ENCODE results near the gene SALL1. TPM values are rescaled to one million over a fixed set of nuclear protein-coding genes. Genes with fewer than 3 reads are reported as not detected.

Gene SALL1
- total and polyA plus RNA-seq, 7 experiments from 2014 or later: not detected

GRCh38 chr16:51166091-51166490 lies 15.0 kb upstream of the SALL1 start:
- Mint-ChIP-seq H3K27me3 (peaks cover 0 to 21% (median 14%) of the 10 kb centered on the region in 5 donors), H3K4me3 (no peak overlapping the region), H3K4me1 (no peaks in the 10 kb centered on the region), H3K9me3 (peaks cover 0 to 13% (median 2%) of the 10 kb centered on the region in 11 donors), H3K36me3 (no peaks in the 10 kb centered on the region), H3K27ac (no peak overlapping the region)
- intact Hi-C loops (cut with micrococcal nuclease): no loop called here
- CTCF ChIA-PET: no interaction called here
- Histone ChIP-seq H3K27ac (ENCODE audit: low read depth, low read length) (no peak overlapping the region), H3K36me3 (ENCODE audit: control insufficient read depth in 2 of 3, insufficient read depth in 3 of 3, low read length in 3 of 3) (no peaks in the 10 kb centered on the region), H3K4me1 (ENCODE audit: control insufficient read depth in 2 of 2, insufficient read depth in 2 of 2, low read length in 2 of 2) (no peaks in the 10 kb centered on the region), H3K27me3 (ENCODE audit: control insufficient read depth in 2 of 2, insufficient read depth in 2 of 2, low read length in 2 of 2) (no peaks in the 10 kb centered on the region), H3K9me3 (ENCODE audit: control insufficient read depth in 2 of 3, low read length in 3 of 3) (no peaks in the 10 kb centered on the region), H3K4me3 (ENCODE audit: low read length) (no peak overlapping the region)
- POLR2A ChIA-PET: no interaction called here
- no peak for ATAC-seq
- DNase-seq: no peak

DNA sequence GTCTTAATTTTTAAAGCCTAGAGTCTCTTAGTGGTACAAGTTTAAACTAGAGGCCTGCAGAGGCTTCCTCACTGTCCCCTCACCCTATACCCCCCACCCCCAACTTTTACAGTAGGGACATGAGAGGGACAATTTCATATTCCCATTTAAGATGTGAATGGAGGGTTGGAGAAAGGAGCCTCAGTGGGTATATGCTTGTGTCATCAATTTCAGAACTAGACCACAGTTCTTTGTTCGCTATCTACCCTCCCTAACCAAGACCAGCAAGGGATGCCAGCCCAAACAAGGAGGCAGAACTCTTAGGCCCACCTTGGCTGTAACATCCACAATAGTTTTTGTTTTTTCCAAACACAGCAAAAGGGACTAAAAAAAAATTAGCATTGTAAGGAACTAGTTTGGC lies 14.0 kb upstream of the SALL1 start:
- DNase-seq (no peak), ATAC-seq (no peak)
- Histone ChIP-seq H3K4me1 (ENCODE audit: control insufficient read depth in 2 of 2, insufficient read depth in 2 of 2, low read length in 2 of 2) (no peaks in the 10 kb centered on the region), H3K36me3 (ENCODE audit: control insufficient read depth in 2 of 3, insufficient read depth in 3 of 3, low read length in 3 of 3) (no peaks in the 10 kb centered on the region), H3K27me3 (ENCODE audit: control insufficient read depth in 2 of 2, insufficient read depth in 2 of 2, low read length in 2 of 2) (no peaks in the 10 kb centered on the region), H3K9me3 (ENCODE audit: control insufficient read depth in 2 of 3, low read length in 3 of 3) (no peaks in the 10 kb centered on the region), H3K4me3 (ENCODE audit: low read length) (no peak overlapping the region), H3K27ac (ENCODE audit: low read depth, low read length) (no peak overlapping the region)
- ChIA-PET POLR2A (no interaction called here), CTCF (no interaction called here)
- Mint-ChIP-seq H3K4me1 (no peaks in the 10 kb centered on the region), H3K27me3 (peaks cover 0 to 29% (median 19%) of the 10 kb centered on the region in 5 donors), H3K9me3 (peaks cover 0 to 10% (median 3%) of the 10 kb centered on the region in 11 donors), H3K27ac (no peak overlapping the region), H3K36me3 (no peaks in the 10 kb centered on the region), H3K4me3 (no peak overlapping the region)
- intact Hi-C loops (cut with micrococcal nuclease): no loop called here

DNA sequence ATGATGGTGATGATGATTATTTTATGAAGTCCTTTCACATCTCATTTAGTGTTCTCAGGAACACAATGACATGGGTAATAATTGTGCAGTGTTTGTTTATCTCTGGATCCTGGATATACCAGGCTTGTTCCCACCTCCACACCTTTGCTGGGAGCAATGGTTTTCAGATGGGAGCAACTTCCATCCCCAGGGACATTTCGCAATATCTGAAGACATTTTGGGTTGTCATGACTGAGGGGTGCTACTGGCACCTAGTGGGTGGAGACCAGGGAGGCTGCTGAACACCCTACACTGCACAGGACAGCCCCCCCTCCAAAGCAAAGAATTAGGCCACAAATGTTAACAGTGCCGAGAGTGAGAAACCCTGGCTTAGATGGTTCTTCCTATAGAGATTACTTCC lies 13.5 kb upstream of the SALL1 start:
- CTCF ChIA-PET: no interaction called here
- no peak overlapping the region for H3K27ac ChIP-seq (ENCODE audit: low read depth, low read length)
- Mint-ChIP-seq H3K27ac (no peak overlapping the region), H3K9me3 (peaks cover 0 to 8% (median 3%) of the 10 kb centered on the region in 11 donors), H3K27me3 (peaks cover 0 to 34% (median 18%) of the 10 kb centered on the region in 5 donors), H3K4me3 (no peak overlapping the region), H3K36me3 (no peaks in the 10 kb centered on the region), H3K4me1 (no peaks in the 10 kb centered on the region)
- H3K4me1 ChIP-seq (ENCODE audit: control insufficient read depth in 2 of 2, insufficient read depth in 2 of 2, low read length in 2 of 2): no peaks in the 10 kb centered on the region
- H3K9me3 ChIP-seq (ENCODE audit: control insufficient read depth in 2 of 3, low read length in 3 of 3): no peaks in the 10 kb centered on the region
- H3K4me3 ChIP-seq (ENCODE audit: low read length): no peak overlapping the region
- no peaks in the 10 kb centered on the region for H3K36me3 ChIP-seq (ENCODE audit: control insufficient read depth in 2 of 3, insufficient read depth in 3 of 3, low read length in 3 of 3)
- intact Hi-C loops (cut with micrococcal nuclease): no loop called here
- H3K27me3 ChIP-seq (ENCODE audit: control insufficient read depth in 2 of 2, insufficient read depth in 2 of 2, low read length in 2 of 2): no peaks in the 10 kb centered on the region
- POLR2A ChIA-PET: no interaction called here
- DNase-seq: no peak
- ATAC-seq: no peak

DNA sequence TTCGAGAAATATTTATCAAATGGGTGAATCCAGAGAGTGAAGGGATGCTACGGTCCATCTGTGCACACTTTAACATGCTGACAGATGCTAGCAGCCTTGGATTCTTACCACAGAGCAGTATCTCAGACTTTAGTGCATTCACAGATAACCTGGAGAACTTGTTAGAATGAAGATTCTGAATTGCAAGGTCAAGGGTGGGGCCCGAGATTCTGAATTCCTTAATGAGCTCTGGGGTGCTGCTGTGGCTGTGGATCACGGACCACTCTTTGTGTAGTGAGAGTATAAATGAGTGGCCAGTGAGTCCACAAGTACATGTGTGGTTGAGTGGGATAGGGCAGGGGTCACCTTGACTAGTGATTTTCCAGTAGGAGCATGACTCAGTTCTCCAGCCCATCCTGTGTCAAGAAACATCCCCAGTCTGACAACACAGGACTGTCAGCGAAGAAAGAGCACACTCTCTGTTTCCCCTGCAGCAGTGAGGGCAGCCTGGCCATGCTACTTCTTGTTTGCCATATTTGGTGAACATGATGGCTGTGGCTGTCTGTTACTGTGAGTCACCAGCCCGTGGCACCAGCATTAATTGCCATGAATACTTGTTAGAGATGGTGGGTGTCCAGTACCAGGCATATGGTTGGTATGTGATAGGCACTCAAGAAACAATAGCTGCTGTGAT lies 13.0 kb upstream of the SALL1 start:
- H3K4me1 Mint-ChIP-seq: no peaks in the 10 kb centered on the region
- H3K27ac ChIP-seq (ENCODE audit: low read depth, low read length): no peak overlapping the region
- no peaks in the 10 kb centered on the region for H3K36me3 Mint-ChIP-seq
- no peak overlapping the region for H3K4me3 Mint-ChIP-seq
- ChIA-PET CTCF (no interaction called here), POLR2A (no interaction called here)
- intact Hi-C loops (cut with micrococcal nuclease): no loop called here
- H3K4me1 ChIP-seq (ENCODE audit: control insufficient read depth in 2 of 2, insufficient read depth in 2 of 2, low read length in 2 of 2): no peaks in the 10 kb centered on the region
- ATAC-seq (no peak), DNase-seq (no peak)
- no peak overlapping the region for H3K4me3 ChIP-seq (ENCODE audit: low read length)
- no peaks in the 10 kb centered on the region for H3K36me3 ChIP-seq (ENCODE audit: control insufficient read depth in 2 of 3, insufficient read depth in 3 of 3, low read length in 3 of 3)
- peaks cover 0 to 34% (median 19%) of the 10 kb centered on the region in 5 donors for H3K27me3 Mint-ChIP-seq
- H3K9me3 Mint-ChIP-seq: peaks cover 0 to 7% (median 2%) of the 10 kb centered on the region in 11 donors
- no peak overlapping the region for H3K27ac Mint-ChIP-seq
- H3K27me3 ChIP-seq (ENCODE audit: control insufficient read depth in 2 of 2, insufficient read depth in 2 of 2, low read length in 2 of 2): no peaks in the 10 kb centered on the region
- H3K9me3 ChIP-seq (ENCODE audit: control insufficient read depth in 2 of 3, low read length in 3 of 3): no peaks in the 10 kb centered on the region

DNA sequence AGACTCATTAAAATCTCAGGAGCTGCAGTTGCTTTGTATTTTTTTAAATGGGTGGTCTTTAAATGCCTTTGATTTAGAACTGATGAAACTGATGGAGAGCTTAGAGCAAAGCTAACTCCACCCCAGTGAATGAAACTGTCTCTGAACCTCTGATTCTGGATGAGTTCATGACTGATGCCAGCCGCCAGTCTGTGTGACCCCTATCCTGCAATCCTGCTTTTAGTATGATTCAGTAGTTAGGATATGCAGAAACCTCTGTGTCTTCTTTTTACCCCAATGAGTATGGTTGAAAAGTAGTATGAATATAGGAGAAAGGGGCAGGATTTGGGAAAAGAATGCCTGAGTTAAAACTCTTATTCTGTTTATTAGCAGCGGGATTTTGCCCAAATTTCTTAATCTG lies 12.3 kb upstream of the SALL1 start:
- H3K27me3 Mint-ChIP-seq: peaks cover 0 to 39% (median 19%) of the 10 kb centered on the region in 5 donors
- intact Hi-C loops (cut with micrococcal nuclease): no loop called here
- no peak overlapping the region for H3K27ac ChIP-seq (ENCODE audit: low read depth, low read length)
- H3K36me3 Mint-ChIP-seq: no peaks in the 10 kb centered on the region
- POLR2A ChIA-PET: no interaction called here
- no peaks in the 10 kb centered on the region for H3K36me3 ChIP-seq (ENCODE audit: control insufficient read depth in 2 of 3, insufficient read depth in 3 of 3, low read length in 3 of 3)
- H3K9me3 Mint-ChIP-seq: peaks cover 0 to 7% (median 2%) of the 10 kb centered on the region in 11 donors
- no peaks in the 10 kb centered on the region for H3K4me1 ChIP-seq (ENCODE audit: control insufficient read depth in 2 of 2, insufficient read depth in 2 of 2, low read length in 2 of 2)
- ATAC-seq (no peak), DNase-seq (no peak)
- no peak overlapping the region for H3K27ac Mint-ChIP-seq
- no peaks in the 10 kb centered on the region for H3K9me3 ChIP-seq (ENCODE audit: control insufficient read depth in 2 of 3, low read length in 3 of 3)
- no peak overlapping the region for H3K4me3 ChIP-seq (ENCODE audit: low read length)
- CTCF ChIA-PET: no interaction called here
- H3K4me3 Mint-ChIP-seq: no peak overlapping the region
- H3K4me1 Mint-ChIP-seq: no peaks in the 10 kb centered on the region
- no peaks in the 10 kb centered on the region for H3K27me3 ChIP-seq (ENCODE audit: control insufficient read depth in 2 of 2, insufficient read depth in 2 of 2, low read length in 2 of 2)

- ATAC-seq: no peak
- no peak for DNase-seq
- Mint-ChIP-seq H3K36me3 (no peaks in the 10 kb centered on the region), H3K9me3 (peaks cover 0 to 8% (median 3%) of the 10 kb centered on the region in 11 donors), H3K27ac (no peak overlapping the region), H3K4me3 (no peak overlapping the region), H3K27me3 (peaks cover 15 to 55% (median 33%) of the 10 kb centered on the region in 5 donors), H3K4me1 (peaks cover 0 to 3% (median 0%) of the 10 kb centered on the region in 7 donors)
- H3K4me3 ChIP-seq (ENCODE audit: low read length): no peak overlapping the region
- intact Hi-C loops (cut with micrococcal nuclease): no loop called here
- ChIA-PET CTCF (no interaction called here), POLR2A (no interaction called here)
- H3K27ac ChIP-seq (ENCODE audit: low read depth, low read length): no peak overlapping the region
- H3K27me3 ChIP-seq (ENCODE audit: control insufficient read depth in 2 of 2, insufficient read depth in 2 of 2, low read length in 2 of 2): no peaks in the 10 kb centered on the region
- no peaks in the 10 kb centered on the region for H3K36me3 ChIP-seq (ENCODE audit: control insufficient read depth in 2 of 3, insufficient read depth in 3 of 3, low read length in 3 of 3)
- no peaks in the 10 kb centered on the region for H3K4me1 ChIP-seq (ENCODE audit: control insufficient read depth in 2 of 2, insufficient read depth in 2 of 2, low read length in 2 of 2)
- no peaks in the 10 kb centered on the region for H3K9me3 ChIP-seq (ENCODE audit: control insufficient read depth in 2 of 3, low read length in 3 of 3)
Measured at GRCh38 chr16:51161440-51162195, 10.5 kb upstream of the SALL1 start.

DNA sequence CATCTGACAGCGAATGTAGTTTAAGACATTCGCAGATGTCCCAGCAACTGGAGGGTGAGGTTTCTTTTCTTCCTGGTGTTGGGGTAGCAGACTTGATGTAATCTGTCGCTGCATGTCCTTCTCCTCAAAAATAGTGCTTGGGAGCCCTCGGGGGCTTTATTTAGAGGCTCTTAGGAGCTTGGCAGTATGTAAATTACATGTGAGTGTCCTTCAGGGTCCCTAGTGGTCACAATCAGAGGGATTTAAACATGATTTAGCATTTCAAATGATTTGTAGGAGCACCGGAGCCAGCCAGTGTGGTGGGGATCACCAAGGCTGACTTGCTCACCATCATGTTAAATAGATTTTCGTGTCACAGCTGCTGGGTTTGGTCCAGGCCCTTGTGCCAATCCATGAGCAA lies 8.8 kb upstream of the SALL1 start:
- no peak for ATAC-seq
- Mint-ChIP-seq H3K9me3 (peaks cover 0 to 10% (median 3%) of the 10 kb centered on the region in 11 donors), H3K27ac (no peak overlapping the region), H3K27me3 (peaks cover 31 to 63% (median 48%) of the 10 kb centered on the region in 5 donors), H3K4me1 (peaks cover 0 to 9% (median 2%) of the 10 kb centered on the region in 7 donors), H3K36me3 (no peaks in the 10 kb centered on the region), H3K4me3 (no peak overlapping the region)
- H3K4me3 ChIP-seq (ENCODE audit: low read length): no peak overlapping the region
- no peaks in the 10 kb centered on the region for H3K36me3 ChIP-seq (ENCODE audit: control insufficient read depth in 2 of 3, insufficient read depth in 3 of 3, low read length in 3 of 3)
- CTCF ChIA-PET: no interaction called here
- no peaks in the 10 kb centered on the region for H3K27me3 ChIP-seq (ENCODE audit: control insufficient read depth in 2 of 2, insufficient read depth in 2 of 2, low read length in 2 of 2)
- H3K9me3 ChIP-seq (ENCODE audit: control insufficient read depth in 2 of 3, low read length in 3 of 3): no peaks in the 10 kb centered on the region
- POLR2A ChIA-PET: no interaction called here
- H3K27ac ChIP-seq (ENCODE audit: low read depth, low read length): no peak overlapping the region
- intact Hi-C loops (cut with micrococcal nuclease): no loop called here
- H3K4me1 ChIP-seq (ENCODE audit: control insufficient read depth in 2 of 2, insufficient read depth in 2 of 2, low read length in 2 of 2): no peaks in the 10 kb centered on the region
- DNase-seq: no peak
